ENCODE data around the gene NEDD9.

Gene NEDD9

DNA sequence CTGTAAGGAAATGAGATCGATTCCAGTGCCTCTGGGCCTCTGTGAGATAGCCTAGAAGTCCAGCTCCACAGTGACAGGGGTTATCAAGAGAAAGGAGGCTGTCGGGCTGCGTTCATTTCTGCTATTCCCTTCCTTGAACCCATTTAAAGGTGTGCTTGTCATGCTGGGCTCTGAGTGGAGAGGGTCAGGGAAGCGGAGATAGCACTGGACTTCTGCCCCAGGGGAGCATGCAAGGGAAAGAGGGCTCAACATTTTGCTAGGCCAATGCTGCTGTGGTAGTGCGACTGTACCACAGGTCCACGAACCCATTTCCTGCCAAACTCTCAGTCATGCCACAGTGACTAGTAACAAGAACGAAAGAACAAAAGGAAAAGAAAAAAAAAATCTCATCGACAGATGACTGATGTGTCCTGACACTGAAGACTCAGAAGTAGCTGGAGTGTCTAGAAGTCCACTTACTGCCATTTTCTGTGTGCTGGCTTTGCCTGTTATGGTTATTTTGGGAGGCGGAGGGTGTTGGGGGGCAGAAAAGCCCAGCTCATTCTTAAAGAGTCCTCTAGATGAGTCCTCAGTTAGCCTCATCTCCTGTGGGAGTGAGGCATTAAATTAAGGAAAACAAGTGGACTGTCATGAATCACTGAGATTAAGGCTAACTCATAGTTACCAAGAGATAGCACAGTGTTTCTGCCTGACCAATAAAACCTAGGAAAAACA is 8.1 kb downstream of the NEDD9 start:
- Histone ChIP-seq H3K9me3 (ENCODE audit: control insufficient read depth, insufficient read depth, low read length) (no peaks in the 10 kb centered on the region), H3K9ac (ENCODE audit: low read depth, low read length) (no peak overlapping the region), H3K4me3 (ENCODE audit: low read depth, low read length) (no peak overlapping the region), H3K27ac (ENCODE audit: low read depth, low read length) (no peak overlapping the region), H3K27me3 (ENCODE audit: control insufficient read depth, insufficient read depth, low read length) (no peaks in the 10 kb centered on the region), H3K4me1 (ENCODE audit: control insufficient read depth, insufficient read depth, low read length) (peaks cover 25% of the 10 kb centered on the region), H3K36me3 (ENCODE audit: control insufficient read depth, insufficient read depth, low read length) (no peaks in the 10 kb centered on the region)

DNA sequence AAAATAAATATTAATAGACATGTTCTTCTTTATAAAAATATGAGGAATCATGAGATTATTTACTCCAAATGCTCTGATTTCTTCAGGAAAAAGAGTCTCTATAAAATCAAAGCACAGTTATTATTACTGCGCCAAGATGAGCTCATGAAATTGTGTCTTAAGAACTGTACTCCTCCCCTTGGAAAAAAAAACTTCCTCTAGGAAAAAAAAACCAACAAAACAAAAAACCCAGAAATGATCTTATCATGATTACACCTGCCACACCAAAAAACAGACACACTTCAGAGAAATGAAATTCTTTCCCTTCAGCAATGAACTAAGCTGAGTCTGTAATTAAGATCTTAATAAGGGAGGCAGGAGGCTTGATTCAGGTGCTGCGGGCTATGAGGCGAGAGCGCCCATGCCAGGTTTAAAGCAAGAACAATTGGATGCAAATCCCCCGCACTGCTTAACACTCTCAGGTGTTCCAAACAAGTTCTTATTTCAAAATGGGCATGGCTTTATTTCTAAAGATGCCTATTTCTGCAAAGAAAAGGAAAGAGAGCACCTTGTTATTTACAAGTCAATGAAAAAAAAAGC is 9.1 kb downstream of the NEDD9 start:
- Histone ChIP-seq H3K4me3 (ENCODE audit: low read depth, low read length) (no peak overlapping the region), H3K4me1 (ENCODE audit: control insufficient read depth, insufficient read depth, low read length) (peaks cover 21% of the 10 kb centered on the region)

GRCh38 chr6:11222385-11223277 is 9.8 kb downstream of the NEDD9 start:
- Histone ChIP-seq H3K4me1 (ENCODE audit: control insufficient read depth, insufficient read depth, low read length) (peaks cover 21% of the 10 kb centered on the region), H3K9me3 (ENCODE audit: control insufficient read depth, insufficient read depth, low read length) (no peaks in the 10 kb centered on the region), H3K27me3 (ENCODE audit: control insufficient read depth, insufficient read depth, low read length) (no peaks in the 10 kb centered on the region), H3K36me3 (ENCODE audit: control insufficient read depth, insufficient read depth, low read length) (no peaks in the 10 kb centered on the region), H3K4me3 (ENCODE audit: low read depth, low read length) (no peak overlapping the region), H3K27ac (ENCODE audit: low read depth, low read length) (no peak overlapping the region), H3K9ac (ENCODE audit: low read depth, low read length) (no peak overlapping the region)

More for the DNA sequence above, 9.1 kb downstream of the NEDD9 start:
- Histone ChIP-seq H3K9me3 (ENCODE audit: control insufficient read depth, insufficient read depth, low read length) (no peaks in the 10 kb centered on the region), H3K9ac (ENCODE audit: low read depth, low read length) (no peak overlapping the region), H3K27me3 (ENCODE audit: control insufficient read depth, insufficient read depth, low read length) (no peaks in the 10 kb centered on the region), H3K36me3 (ENCODE audit: control insufficient read depth, insufficient read depth, low read length) (no peaks in the 10 kb centered on the region), H3K27ac (ENCODE audit: low read depth, low read length) (no peak overlapping the region)

GRCh38 chr6:11221623-11222384 is 10.7 kb downstream of the NEDD9 start:
- no peak overlapping the region for H3K9ac ChIP-seq (ENCODE audit: low read depth, low read length)
- no peak overlapping the region for H3K4me3 ChIP-seq (ENCODE audit: low read depth, low read length)
- H3K27me3 ChIP-seq (ENCODE audit: control insufficient read depth, insufficient read depth, low read length), result no peaks in the 10 kb centered on the region
- H3K9me3 ChIP-seq (ENCODE audit: control insufficient read depth, insufficient read depth, low read length), result no peaks in the 10 kb centered on the region
- H3K36me3 ChIP-seq (ENCODE audit: control insufficient read depth, insufficient read depth, low read length), result no peaks in the 10 kb centered on the region
- peaks cover 21% of the 10 kb centered on the region for H3K4me1 ChIP-seq (ENCODE audit: control insufficient read depth, insufficient read depth, low read length)
- H3K27ac ChIP-seq (ENCODE audit: low read depth, low read length), result no peak overlapping the region

DNA sequence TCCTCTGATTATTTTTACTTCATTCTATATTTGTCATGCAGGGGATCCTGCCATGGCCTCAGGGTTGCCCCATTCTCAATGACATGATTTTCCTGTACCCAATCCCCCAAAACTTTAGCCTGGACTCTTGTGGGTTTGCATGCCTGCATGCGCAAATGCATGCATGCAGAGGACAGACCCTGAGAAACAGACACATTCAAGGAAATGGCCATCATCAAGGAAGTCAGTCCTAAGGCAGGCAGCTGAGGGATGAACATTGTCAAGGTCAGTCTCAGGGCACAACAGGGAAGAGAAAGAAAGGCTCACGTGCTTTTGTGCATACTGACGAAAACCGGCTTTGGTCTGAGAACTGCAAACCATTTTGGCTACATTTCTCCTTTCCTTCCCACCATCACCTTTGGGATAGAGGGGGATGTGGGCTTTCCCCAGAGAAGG is 13.1 kb downstream of the NEDD9 start:
- Histone ChIP-seq H3K27me3 (ENCODE audit: control insufficient read depth, insufficient read depth, low read length) (no peaks in the 10 kb centered on the region), H3K4me1 (ENCODE audit: control insufficient read depth, insufficient read depth, low read length) (peaks cover 23% of the 10 kb centered on the region), H3K4me3 (ENCODE audit: low read depth, low read length) (no peak overlapping the region), H3K9me3 (ENCODE audit: control insufficient read depth, insufficient read depth, low read length) (no peaks in the 10 kb centered on the region), H3K36me3 (ENCODE audit: control insufficient read depth, insufficient read depth, low read length) (no peaks in the 10 kb centered on the region), H3K9ac (ENCODE audit: low read depth, low read length) (no peak overlapping the region), H3K27ac (ENCODE audit: low read depth, low read length) (no peak overlapping the region)

DNA sequence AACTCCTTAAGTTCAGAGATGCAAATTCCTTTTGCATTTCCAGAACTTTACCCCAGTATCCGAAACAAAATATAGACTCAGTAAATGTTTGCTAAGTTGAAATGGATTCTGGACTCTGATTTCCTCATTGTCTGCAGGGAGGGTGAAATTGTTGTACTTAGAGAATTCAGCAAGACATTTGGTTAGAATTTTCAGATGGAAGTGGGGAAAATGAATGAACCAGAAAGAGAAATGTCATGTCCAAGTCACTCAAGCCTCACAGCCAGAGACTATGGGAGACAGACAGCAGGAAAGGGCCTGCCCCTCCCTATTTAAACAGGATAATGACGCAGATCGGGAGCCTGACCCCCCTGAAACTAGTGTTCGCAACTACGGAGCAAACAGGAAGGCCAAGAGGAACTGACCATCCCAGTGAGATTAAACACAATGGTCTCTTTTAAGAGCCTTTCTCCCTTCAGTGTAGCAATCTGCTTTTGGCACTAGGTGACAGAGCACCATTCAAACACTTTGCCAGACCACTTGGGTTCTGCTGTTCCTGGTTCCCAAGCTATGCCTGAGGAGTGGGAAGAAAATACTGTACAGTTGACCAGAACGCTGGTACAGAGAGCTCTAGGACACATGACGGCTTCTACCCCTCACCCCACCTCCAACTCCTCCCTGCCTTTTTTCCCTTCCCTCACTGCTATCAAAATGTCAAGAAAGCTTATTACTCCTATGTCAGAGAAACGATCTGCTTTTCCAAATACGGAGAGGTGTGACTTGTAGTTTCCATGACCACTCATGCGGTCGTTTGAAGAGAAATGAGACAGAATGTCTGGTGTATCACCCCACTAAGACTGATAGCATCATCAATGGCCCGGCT is 13.7 kb downstream of the NEDD9 start:
- Histone ChIP-seq H3K4me3 (ENCODE audit: low read depth, low read length) (no peak overlapping the region), H3K27ac (ENCODE audit: low read depth, low read length) (no peak overlapping the region), H3K9ac (ENCODE audit: low read depth, low read length) (no peak overlapping the region), H3K36me3 (ENCODE audit: control insufficient read depth, insufficient read depth, low read length) (no peaks in the 10 kb centered on the region), H3K27me3 (ENCODE audit: control insufficient read depth, insufficient read depth, low read length) (no peaks in the 10 kb centered on the region), H3K4me1 (ENCODE audit: control insufficient read depth, insufficient read depth, low read length) (peaks cover 17% of the 10 kb centered on the region), H3K9me3 (ENCODE audit: control insufficient read depth, insufficient read depth, low read length) (no peaks in the 10 kb centered on the region)

DNA sequence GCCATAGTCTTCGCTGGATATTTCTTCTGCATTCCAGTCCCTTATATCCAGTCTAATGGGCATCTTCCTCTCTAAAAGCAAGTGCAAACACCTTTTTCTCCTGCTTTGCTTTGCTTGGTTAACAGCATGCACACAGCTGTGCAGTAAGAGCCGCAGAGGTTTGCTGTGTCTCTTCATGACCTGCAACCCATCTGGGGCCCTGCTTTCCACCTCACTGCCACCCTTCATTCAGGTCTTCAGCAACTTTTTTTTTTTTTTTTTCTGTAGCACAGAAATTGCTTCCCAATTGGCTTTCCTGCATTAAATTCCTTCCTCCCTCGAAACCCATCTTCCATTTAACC is 14.4 kb downstream of the NEDD9 start:
- Histone ChIP-seq H3K9ac (ENCODE audit: low read depth, low read length) (no peak overlapping the region), H3K27me3 (ENCODE audit: control insufficient read depth, insufficient read depth, low read length) (no peaks in the 10 kb centered on the region), H3K36me3 (ENCODE audit: control insufficient read depth, insufficient read depth, low read length) (no peaks in the 10 kb centered on the region), H3K4me1 (ENCODE audit: control insufficient read depth, insufficient read depth, low read length) (peaks cover 12% of the 10 kb centered on the region; the same call in 1 of the 2 replicates), H3K9me3 (ENCODE audit: control insufficient read depth, insufficient read depth, low read length) (no peaks in the 10 kb centered on the region), H3K27ac (ENCODE audit: low read depth, low read length) (no peak overlapping the region), H3K4me3 (ENCODE audit: low read depth, low read length) (no peak overlapping the region)

DNA sequence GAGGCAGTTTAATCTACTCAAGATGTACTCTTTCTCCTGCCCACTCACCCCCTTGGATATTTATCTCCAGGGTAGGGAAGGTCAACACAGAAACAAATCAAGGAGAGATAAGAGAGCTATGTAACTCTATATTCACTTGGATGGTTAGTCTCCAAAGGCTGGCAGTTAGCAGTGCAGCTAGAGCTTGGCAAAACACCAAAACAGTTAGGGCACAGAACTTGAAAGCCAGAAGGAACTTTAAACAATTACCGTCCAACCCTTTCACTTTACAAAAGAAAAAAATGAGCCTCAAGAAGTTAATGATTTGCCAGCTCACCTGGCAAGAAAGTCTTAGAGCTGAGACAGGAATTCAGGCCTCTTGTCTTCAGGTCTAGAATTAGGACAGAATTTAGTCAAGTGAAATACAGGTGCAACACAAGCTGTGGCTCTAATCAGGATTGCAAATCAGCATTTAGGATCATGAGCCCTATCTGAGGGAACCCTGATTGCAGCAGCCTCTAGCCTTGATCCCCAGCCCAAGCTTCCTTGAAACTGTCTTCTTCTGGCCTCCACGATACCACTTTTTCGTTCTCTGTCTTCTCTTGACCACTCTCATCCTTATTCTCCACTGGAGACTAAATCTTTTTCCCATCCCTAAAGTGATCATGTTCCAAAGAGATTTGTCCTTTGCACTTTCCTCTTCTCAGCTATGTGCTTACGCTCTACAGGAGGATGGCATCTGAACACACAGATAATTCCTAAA is 14.9 kb downstream of the NEDD9 start:
- H3K27ac ChIP-seq (ENCODE audit: low read depth, low read length), result no peak overlapping the region
- H3K27me3 ChIP-seq (ENCODE audit: control insufficient read depth, insufficient read depth, low read length), result no peaks in the 10 kb centered on the region
- H3K9ac ChIP-seq (ENCODE audit: low read depth, low read length), result no peak overlapping the region
- H3K9me3 ChIP-seq (ENCODE audit: control insufficient read depth, insufficient read depth, low read length), result no peaks in the 10 kb centered on the region
- peaks cover 12% of the 10 kb centered on the region; the same call in 1 of the 2 replicates for H3K4me1 ChIP-seq (ENCODE audit: control insufficient read depth, insufficient read depth, low read length)
- no peak overlapping the region for H3K4me3 ChIP-seq (ENCODE audit: low read depth, low read length)
- no peaks in the 10 kb centered on the region for H3K36me3 ChIP-seq (ENCODE audit: control insufficient read depth, insufficient read depth, low read length)

GRCh38 chr6:11215773-11216172 is 16.7 kb downstream of the NEDD9 start:
- Histone ChIP-seq H3K9me3 (ENCODE audit: control insufficient read depth, insufficient read depth, low read length) (no peaks in the 10 kb centered on the region), H3K27me3 (ENCODE audit: control insufficient read depth, insufficient read depth, low read length) (no peaks in the 10 kb centered on the region), H3K9ac (ENCODE audit: low read depth, low read length) (no peak overlapping the region), H3K27ac (ENCODE audit: low read depth, low read length) (no peak overlapping the region), H3K4me3 (ENCODE audit: low read depth, low read length) (no peak overlapping the region), H3K36me3 (ENCODE audit: control insufficient read depth, insufficient read depth, low read length) (no peaks in the 10 kb centered on the region), H3K4me1 (ENCODE audit: control insufficient read depth, insufficient read depth, low read length) (peaks cover 28% of the 10 kb centered on the region)

All from HUES48 (cell line).